Activated B cell treated with CpG ODN at 0.5 μM for 24 hours (primary cell): ENCODE results near the gene MYO1F. TPM values are rescaled to one million over a fixed set of nuclear protein-coding genes. Genes with fewer than 3 reads are reported as not detected.
"Not testable (repeated sequence)": the region's sequence is repeated elsewhere in the genome, so short reads cannot be mapped to it uniquely, and the experiment has no call there.

Experiments
- ATAC-seq: fragments of 200-7000 bp; cut with Tn5 transposase; one replicate; pipeline ENCODE4 v1.10.0; 2021; ENCODE audit warnings: low read depth, mild to moderate bottlenecking, moderate library complexity
- CTCF ChIA-PET: fragments of 350-600 bp; sonication (Branson Sonifier 250); formaldehyde crosslinking; loops from one replicate; lab custom pipeline; 2021; ENCODE audit warnings: antibody characterized with exemption; lab: Charles Lee
- POLR2A ChIA-PET: fragments of 350-600 bp; sonication (Branson Sonifier 250); formaldehyde crosslinking; loops from one replicate; lab custom pipeline; 2021; ENCODE audit warnings: antibody characterized with exemption; lab: Charles Lee
- DNase-seq: peaks from one replicate; pipeline ENCODE4 v3.0.0; 2022
- H3K27ac Mint-ChIP-seq: one replicate; pipeline ENCODE4 v1.8.0; 2020; ENCODE audit warnings: mixed read lengths
- H3K27me3 Mint-ChIP-seq: one replicate; pipeline ENCODE4 v1.8.0; 2021; ENCODE audit warnings: mixed read lengths
- H3K36me3 Mint-ChIP-seq: one replicate; pipeline ENCODE4 v1.8.0; 2021; ENCODE audit warnings: low read depth, mixed read lengths
- H3K4me1 Mint-ChIP-seq: one replicate; pipeline ENCODE4 v1.8.0; 2021; ENCODE audit warnings: mixed read lengths
- H3K4me3 Mint-ChIP-seq: one replicate; pipeline ENCODE4 v1.8.0; 2020; ENCODE audit warnings: mild to moderate bottlenecking, mixed read lengths
- H3K9me3 Mint-ChIP-seq: one replicate; pipeline ENCODE4 v1.8.0; 2020; ENCODE audit warnings: mixed read lengths
- intact Hi-C: fragments of 100-400 bp; cut with micrococcal nuclease; formaldehyde crosslinking; loops from one replicate; pipeline ENCODE4 v1.15.1; 2024
- total RNA-seq: library from RNA; stranded (reverse); gene quantifications from 2 replicates; pipeline ENCODE4 v1.2.3, GENCODE V29; 2022
- TF ChIP-seq, protein P1 (sequence below): fragments of 200-600 bp; IDR thresholded peaks from one replicate; pipeline ENCODE4 v1.8.0; 2022; ENCODE audit warnings: antibody characterized with exemption, mild to moderate bottlenecking

MYO1F gene
- 57.4 and 63.8 TPM in 2 replicates for total RNA-seq

DNA sequence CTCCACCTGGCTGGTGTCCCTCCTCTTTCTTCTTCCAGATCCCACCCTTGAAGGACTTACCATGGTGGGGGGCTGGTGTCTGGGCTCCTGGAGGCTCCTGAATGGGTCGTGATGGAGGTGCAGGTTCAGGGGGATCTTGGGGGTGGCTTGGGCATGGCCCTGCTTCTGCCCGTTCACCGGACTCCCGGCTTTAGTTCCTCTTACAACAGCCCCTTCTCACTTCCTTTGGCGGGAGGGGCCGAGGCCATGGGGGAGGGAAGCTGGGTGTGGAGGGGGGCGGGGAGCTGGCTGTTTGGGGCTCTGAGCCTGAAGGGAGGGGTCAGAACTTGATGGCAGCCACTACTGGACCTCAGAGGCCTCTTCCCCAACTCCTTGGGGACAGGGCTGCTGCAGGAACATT is at the start of gene MYO1F:
TSS of gene MYO1F (minus strand) at position 196 of the 400 bp plus-strand sequence. CDS start at position 63, 133 bp downstream.
- ATAC-seq: peak; percentile 59
- Mint-ChIP-seq H3K4me3 (peak within 1 kb of the TSS; percentile 89), H3K27me3 (no peaks in the 10 kb centered on the region), H3K27ac (peak within 1 kb of the TSS; percentile 87), H3K36me3 (no peaks in the 10 kb centered on the region), H3K9me3 (no peaks in the 10 kb centered on the region), H3K4me1 (peaks cover 60% of the 10 kb centered on the region)
- peak; percentile 30 for DNase-seq
- intact Hi-C loops: loop anchor here (1.0 to 2.0 kb wide), 2 partner anchors 8 to 62 kb away; partner anchors contain the start of gene ZNF414
- ChIA-PET CTCF (interaction anchor here (1.3 to 7.7 kb wide), 7 partner anchors 11 to 164 kb away, joined by 4 to 44 read pairs (median 6); partner anchors contain the start of gene MARCHF2), POLR2A (interaction anchor here (0.6 to 3.1 kb wide), 9 partner anchors 8 to 1525 kb away, joined by 3 to 26 read pairs (median 4); partner anchors contain the start of genes HNRNPM, MARCHF2, NDUFA7 and RPS28)
- TF ChIP-seq, protein P1, sequence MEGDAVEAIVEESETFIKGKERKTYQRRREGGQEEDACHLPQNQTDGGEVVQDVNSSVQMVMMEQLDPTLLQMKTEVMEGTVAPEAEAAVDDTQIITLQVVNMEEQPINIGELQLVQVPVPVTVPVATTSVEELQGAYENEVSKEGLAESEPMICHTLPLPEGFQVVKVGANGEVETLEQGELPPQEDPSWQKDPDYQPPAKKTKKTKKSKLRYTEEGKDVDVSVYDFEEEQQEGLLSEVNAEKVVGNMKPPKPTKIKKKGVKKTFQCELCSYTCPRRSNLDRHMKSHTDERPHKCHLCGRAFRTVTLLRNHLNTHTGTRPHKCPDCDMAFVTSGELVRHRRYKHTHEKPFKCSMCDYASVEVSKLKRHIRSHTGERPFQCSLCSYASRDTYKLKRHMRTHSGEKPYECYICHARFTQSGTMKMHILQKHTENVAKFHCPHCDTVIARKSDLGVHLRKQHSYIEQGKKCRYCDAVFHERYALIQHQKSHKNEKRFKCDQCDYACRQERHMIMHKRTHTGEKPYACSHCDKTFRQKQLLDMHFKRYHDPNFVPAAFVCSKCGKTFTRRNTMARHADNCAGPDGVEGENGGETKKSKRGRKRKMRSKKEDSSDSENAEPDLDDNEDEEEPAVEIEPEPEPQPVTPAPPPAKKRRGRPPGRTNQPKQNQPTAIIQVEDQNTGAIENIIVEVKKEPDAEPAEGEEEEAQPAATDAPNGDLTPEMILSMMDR: no peak

DNA sequence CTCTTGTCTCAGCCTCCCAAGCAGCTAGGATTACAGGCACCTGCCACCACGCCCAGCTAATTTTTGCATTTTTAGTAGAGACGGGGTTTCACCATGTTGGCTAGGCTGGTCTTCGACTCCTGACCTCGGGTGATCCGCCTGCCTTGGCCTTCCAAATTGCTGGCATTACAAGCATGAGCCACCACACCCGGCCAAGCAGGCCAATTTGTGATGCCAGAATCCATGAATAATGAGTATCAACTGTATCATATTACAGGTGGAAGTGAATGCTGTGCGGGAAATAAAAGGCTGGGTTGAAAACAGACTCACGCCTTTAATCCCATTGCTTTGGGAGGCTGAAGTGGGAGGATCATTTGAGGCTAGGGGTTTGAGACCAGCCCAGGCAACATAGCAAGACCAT is 49.6 kb upstream of the MYO1F start:
- POLR2A ChIA-PET: no interaction called here
- intact Hi-C loops: no loop called here

GRCh38 chr19:8622886-8623285 is 45.6 kb upstream of the MYO1F start:
- POLR2A ChIA-PET: interaction anchor here (0.7 kb wide), 1 partner anchor 70 kb away, joined by 5 read pairs; no protein-coding TSS in a partner anchor
- intact Hi-C loops, H3K27ac Mint-ChIP-seq: not testable (repeated sequence)

More for the DNA sequence above, 49.6 kb upstream of the MYO1F start:
- DNase-seq: no peak
- no peak for ATAC-seq
- Mint-ChIP-seq H3K9me3 (no peaks in the 10 kb centered on the region), H3K4me1 (no peaks in the 10 kb centered on the region), H3K36me3 (no peaks in the 10 kb centered on the region), H3K4me3 (no peak overlapping the region), H3K27me3 (peaks cover 4% of the 10 kb centered on the region), H3K27ac (no peak overlapping the region)
- TF ChIP-seq, protein P1: no peak
- CTCF ChIA-PET: no interaction called here

DNA sequence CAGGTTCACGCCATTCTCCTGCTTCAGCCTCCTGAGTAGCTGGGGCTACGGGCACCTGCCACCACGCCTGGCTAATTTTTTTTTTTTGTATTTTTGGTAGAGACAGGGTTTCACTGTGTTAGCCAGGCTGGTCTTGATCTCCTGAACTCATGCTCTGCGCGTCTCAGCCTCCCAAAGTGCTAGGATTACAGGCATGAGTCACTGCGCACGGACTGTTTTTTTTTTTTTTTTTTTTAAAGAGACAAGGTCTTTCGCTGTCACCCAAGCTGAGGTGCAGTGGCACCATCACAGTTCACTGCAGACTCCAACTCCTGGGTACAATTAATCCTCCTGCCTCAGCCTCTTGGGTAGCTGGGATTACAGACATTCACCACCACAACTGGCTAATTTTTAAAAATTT is 41.5 kb upstream of the MYO1F start:
- ChIA-PET POLR2A (no interaction called here), CTCF (no interaction called here)
- H3K4me1 Mint-ChIP-seq: peaks cover 2% of the 10 kb centered on the region
- no peak overlapping the region for H3K27ac Mint-ChIP-seq
- ATAC-seq: no peak
- H3K4me3 Mint-ChIP-seq: no peak overlapping the region
- H3K36me3 Mint-ChIP-seq: no peaks in the 10 kb centered on the region
- no peaks in the 10 kb centered on the region for H3K9me3 Mint-ChIP-seq
- TF ChIP-seq, protein P1: no peak
- no peak for DNase-seq
- intact Hi-C loops: no loop called here
- H3K27me3 Mint-ChIP-seq: peaks cover 13% of the 10 kb centered on the region

More at GRCh38 chr19:8622886-8623285, 45.6 kb upstream of the MYO1F start:
- CTCF ChIA-PET, DNase-seq, ATAC-seq, H3K4me3 Mint-ChIP-seq, H3K9me3 Mint-ChIP-seq, H3K4me1 Mint-ChIP-seq, H3K36me3 Mint-ChIP-seq: not testable (repeated sequence)
- peaks cover 12% of the 10 kb centered on the region for H3K27me3 Mint-ChIP-seq

DNA sequence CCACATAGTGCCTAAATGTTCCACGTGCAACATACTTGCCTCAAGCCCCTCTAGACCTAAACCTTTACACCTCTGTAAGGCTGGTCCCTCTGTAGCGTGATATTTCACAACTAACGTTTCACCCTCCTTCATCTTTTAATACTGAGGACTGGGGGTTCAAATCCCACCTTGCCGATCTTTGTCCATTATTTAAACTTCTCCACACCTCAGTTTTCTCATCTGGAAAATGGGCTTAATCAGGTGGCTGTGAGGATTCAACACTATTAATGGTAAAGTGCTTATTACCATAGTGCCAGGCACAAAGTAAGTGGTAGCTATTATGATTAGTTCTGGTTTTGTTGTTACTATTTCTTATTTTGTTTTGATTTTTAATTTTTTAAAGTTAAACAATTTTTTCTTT is 40.7 kb upstream of the MYO1F start:
- Mint-ChIP-seq H3K9me3 (no peaks in the 10 kb centered on the region), H3K4me3 (no peak overlapping the region), H3K27ac (no peak overlapping the region), H3K27me3 (peaks cover 13% of the 10 kb centered on the region), H3K4me1 (peaks cover 2% of the 10 kb centered on the region), H3K36me3 (no peaks in the 10 kb centered on the region)
- ATAC-seq: no peak
- ChIA-PET CTCF (no interaction called here), POLR2A (no interaction called here)
- intact Hi-C loops: no loop called here
- no peak for DNase-seq
- TF ChIP-seq, protein P1: no peak

GRCh38 chr19:8617325-8617724 is 40.1 kb upstream of the MYO1F start:
- H3K27me3 Mint-ChIP-seq: peaks cover 13% of the 10 kb centered on the region
- intact Hi-C loops, H3K4me1 Mint-ChIP-seq, CTCF ChIA-PET, H3K36me3 Mint-ChIP-seq, POLR2A ChIA-PET, H3K27ac Mint-ChIP-seq, H3K9me3 Mint-ChIP-seq, H3K4me3 Mint-ChIP-seq, DNase-seq, ATAC-seq: not testable (repeated sequence)
